B cell (primary cell): ENCODE measurements around the gene NF2. TPM values are rescaled to one million over a fixed set of nuclear protein-coding genes. Genes with fewer than 3 reads are reported as not detected.

Source experiments
- ATAC-seq: fragments of 200-7000 bp; cut with Tn5 transposase; one replicate; pipeline ENCODE4 v1.10.0; 2021; ENCODE audit warnings: low read depth, mild to moderate bottlenecking, moderate number of reproducible peaks, moderate library complexity
- CTCF ChIA-PET: fragments of 350-600 bp; sonication (Branson Sonifier 250); formaldehyde crosslinking; loops from one replicate; lab custom pipeline; 2021; ENCODE audit warnings: antibody characterized with exemption, inconsistent platforms; lab: Charles Lee
- POLR2A ChIA-PET: fragments of 350-600 bp; sonication (Branson Sonifier 250); formaldehyde crosslinking; loops from one replicate; lab custom pipeline; 2021; ENCODE audit warnings: antibody characterized with exemption; lab: Charles Lee
- DNase-seq: peaks from one replicate; pipeline ENCODE4 v3.0.0; 2013
- H2AFZ ChIP-seq: 2 replicates; pipeline ENCODE4 v1.6.1; 2012; ENCODE audit warnings: mild to moderate bottlenecking, low read depth, low read length; ENCODE audit not compliant: insufficient read depth, poor library complexity, severe bottlenecking
- H3K27ac ChIP-seq, 2 donors: 1 replicate in 1 of 2; 2 replicates in 1 of 2; pipeline ENCODE4 v1.5.1; 2012 to 2013; ENCODE audit warnings: low read length in 2 of 2, mild to moderate bottlenecking in 2 of 2, moderate library complexity in 1 of 2
- H3K27me3 ChIP-seq, 4 experiments: fragments of 200-600 bp in 1 of 4; sonication (generic) in 1 of 4; replicated peaks in 1 of 4; 1 replicate in 2 of 4; 2 replicates in 2 of 4; pipeline versions ENCODE4 v1.6.1 to v1.7.0; 2013 to 2016; ENCODE audit warnings: low read length in 3 of 4, mild to moderate bottlenecking in 2 of 4, mixed read lengths in 1 of 4, moderate library complexity in 1 of 4; ENCODE audit not compliant: insufficient read depth in 4 of 4, control insufficient read depth in 3 of 4; ENCODE audit errors: control extremely low read depth in 1 of 4
- H3K36me3 ChIP-seq, 2 experiments: replicated peaks in 1 of 2; 1 replicate in 1 of 2; 2 replicates in 1 of 2; pipeline versions ENCODE4 v1.6.1 to v1.7.1; 2013; ENCODE audit warnings: low read length in 1 of 2; ENCODE audit not compliant: insufficient read depth in 2 of 2, control insufficient read depth in 1 of 2; ENCODE audit errors: control extremely low read depth in 1 of 2, extremely low read depth in 1 of 2
- H3K4me1 ChIP-seq, 2 donors: fragments of 200-600 bp in 1 of 2; sonication (generic) in 1 of 2; 1 replicate in 1 of 2; 2 replicates in 1 of 2; pipeline versions ENCODE4 v1.5.1 to v1.6.1; 2013 to 2017; ENCODE audit warnings: low read length in 2 of 2; ENCODE audit not compliant: control insufficient read depth in 2 of 2, insufficient read depth in 2 of 2
- H3K4me2 ChIP-seq: replicated peaks from 2 replicates; pipeline ENCODE3; 2012; ENCODE audit warnings: mild to moderate bottlenecking, low read depth, low read length; ENCODE audit not compliant: poor library complexity, severe bottlenecking
- H3K4me3 ChIP-seq, 5 experiments: fragments of 200-600 bp in 1 of 5; sonication (generic) in 1 of 5; 1 replicate in 3 of 5; 2 replicates in 2 of 5; pipeline versions ENCODE4 v1.5.1 to v1.7.0; 2011 to 2016; ENCODE audit warnings: low read length in 4 of 5, mild to moderate bottlenecking in 4 of 5, low read depth in 2 of 5, control low read depth in 1 of 5, moderate library complexity in 1 of 5; ENCODE audit not compliant: insufficient read depth in 1 of 5; ENCODE audit errors: control extremely low read depth in 1 of 5, extremely low read depth in 1 of 5
- H3K79me2 ChIP-seq: fragments of 200-600 bp; sonication (generic); one replicate; pipeline ENCODE4 v1.6.0; 2016; ENCODE audit warnings: low read length; ENCODE audit not compliant: control insufficient read depth, insufficient read depth
- H3K9ac ChIP-seq: fragments of 200-600 bp; sonication (generic); 2 replicates; pipeline ENCODE4 v1.6.1; 2017; ENCODE audit warnings: mild to moderate bottlenecking, low read length, moderate library complexity
- H3K9me3 ChIP-seq, 3 donors: one replicate each; pipeline versions ENCODE4 v1.6.1 to v1.7.1; 2013; ENCODE audit warnings: low read length in 2 of 3; ENCODE audit not compliant: control insufficient read depth in 2 of 3, insufficient read depth in 1 of 3; ENCODE audit errors: control extremely low read depth in 1 of 3
- H4K20me1 ChIP-seq: 2 replicates; pipeline ENCODE4 v1.6.0; 2012; ENCODE audit warnings: mild to moderate bottlenecking, low read length; ENCODE audit not compliant: insufficient read depth, control insufficient read depth, poor library complexity, severe bottlenecking
- H3K27ac Mint-ChIP-seq: one replicate; pipeline ENCODE4 v1.8.0; 2021; ENCODE audit warnings: mixed read lengths
- H3K27me3 Mint-ChIP-seq: one replicate; pipeline ENCODE4 v1.8.0; 2021; ENCODE audit warnings: mixed read lengths
- H3K4me1 Mint-ChIP-seq: one replicate; pipeline ENCODE4 v1.8.0; 2021; ENCODE audit warnings: mixed read lengths
- H3K4me3 Mint-ChIP-seq: one replicate; pipeline ENCODE4 v1.8.0; 2021; ENCODE audit warnings: mixed read lengths
- H3K9me3 Mint-ChIP-seq: one replicate; pipeline ENCODE4 v1.8.0; 2022; ENCODE audit warnings: mixed read lengths; ENCODE audit not compliant: insufficient read depth
- EZH2 ChIP-seq: IDR thresholded peaks from 2 replicates; pipeline ENCODE4 v1.6.1; 2012; ENCODE audit warnings: borderline replicate concordance, low read depth, mild to moderate bottlenecking, moderate library complexity, low read length; ENCODE audit not compliant: insufficient read depth, poor library complexity, severe bottlenecking
- WGBS: methylation state at CpG from one replicate; pipeline ENCODE4 v1.1.5; 2013; ENCODE audit warnings: missing lambda C conversion rate; ENCODE audit not compliant: insufficient coverage; 5-methylcytosine and 5-hydroxymethylcytosine counted together
- intact Hi-C: fragments of 100-400 bp; cut with micrococcal nuclease; formaldehyde crosslinking; loops from one replicate; pipeline ENCODE4 v1.10.0; 2022
- polyA plus RNA-seq: library from polyadenylated mRNA; depleted of rRNA; stranded (reverse); fragments of >200 nt; gene quantifications from 2 replicates; pipeline ENCODE4 v1.2.3, GENCODE V29; 2012
- total RNA-seq, 2 donors: library from RNA; stranded (reverse); fragments of 120-200 nt in 1 of 2; gene quantifications; 1 replicate in 1 of 2; 2 replicates in 1 of 2; pipeline versions ENCODE4 v1.2.3 to v1.2.4, GENCODE V29; 2013 to 2022
- TF ChIP-seq, protein P1 (sequence below): fragments of 200-600 bp; IDR thresholded peaks from one replicate; pipeline ENCODE4 v1.8.0; 2022; ENCODE audit warnings: antibody characterized with exemption, mild to moderate bottlenecking

Gene NF2
- total and polyA plus RNA-seq, 2 donors (not counting 1 experiment from before 2014, with no cell fraction given) = 9.4 to 26.6 TPM

DNA sequence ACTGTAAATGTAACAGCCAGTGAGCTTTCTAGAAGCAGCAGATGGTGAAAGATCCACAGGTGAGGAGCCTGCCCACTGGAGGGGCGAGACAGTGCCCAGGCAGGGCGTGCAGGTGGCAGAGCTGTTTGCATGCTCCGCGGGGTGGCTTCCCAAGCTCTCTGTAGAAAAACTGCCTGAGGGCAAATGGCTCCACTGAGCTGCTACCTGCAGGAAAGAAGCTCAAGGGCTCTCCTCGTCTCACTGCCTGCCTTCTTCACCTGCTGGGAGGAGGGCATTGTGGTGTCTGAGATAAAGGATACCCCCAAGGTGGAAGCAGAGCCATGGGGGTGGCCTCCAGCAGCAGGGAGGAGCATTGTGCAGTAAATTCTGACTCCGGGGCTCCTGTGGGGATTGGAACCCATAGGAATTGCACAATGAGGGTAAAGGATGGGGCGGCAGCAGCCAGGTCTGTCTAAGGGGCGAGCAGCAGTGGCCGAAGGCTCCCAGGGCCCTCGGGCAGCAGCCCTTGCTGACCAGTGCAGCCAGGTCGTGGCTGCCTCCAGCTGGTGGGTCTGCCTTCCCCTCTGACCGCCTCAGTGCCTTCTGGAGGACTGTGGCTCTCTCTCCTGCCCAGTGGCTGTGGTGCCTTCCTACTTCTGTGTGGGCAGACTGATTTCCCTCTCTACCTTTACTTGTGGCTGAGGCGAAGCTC, 88.3 kb downstream of the NF2 start:
- Histone ChIP-seq H3K4me3 (no peak overlapping the region), H4K20me1 (no peaks in the 10 kb centered on the region), H3K36me3 (peaks cover 0 to 35% of the 10 kb centered on the region in 2 experiments), H3K79me2 (no peaks in the 10 kb centered on the region), H3K27me3 (no peaks in the 10 kb centered on the region), H3K4me1 (no peaks in the 10 kb centered on the region), H2AFZ (no peak overlapping the region), H3K4me2 (no peak overlapping the region), H3K9me3 (no peaks in the 10 kb centered on the region), H3K27ac (no peak overlapping the region), H3K9ac (no peak overlapping the region)
- Mint-ChIP-seq H3K4me3 (no peak overlapping the region), H3K9me3 (no peaks in the 10 kb centered on the region), H3K27ac (no peak overlapping the region), H3K4me1 (no peaks in the 10 kb centered on the region), H3K27me3 (no peaks in the 10 kb centered on the region)
- POLR2A ChIA-PET = no interaction called here
- ATAC-seq (no peak), DNase-seq (no peak)
- CTCF ChIA-PET = interaction anchor here (5.5 kb wide), 1 partner anchor 313 kb away, joined by 40 read pairs; no protein-coding TSS in a partner anchor
- TF ChIP-seq EZH2 = no peak
- TF ChIP-seq, protein P1, sequence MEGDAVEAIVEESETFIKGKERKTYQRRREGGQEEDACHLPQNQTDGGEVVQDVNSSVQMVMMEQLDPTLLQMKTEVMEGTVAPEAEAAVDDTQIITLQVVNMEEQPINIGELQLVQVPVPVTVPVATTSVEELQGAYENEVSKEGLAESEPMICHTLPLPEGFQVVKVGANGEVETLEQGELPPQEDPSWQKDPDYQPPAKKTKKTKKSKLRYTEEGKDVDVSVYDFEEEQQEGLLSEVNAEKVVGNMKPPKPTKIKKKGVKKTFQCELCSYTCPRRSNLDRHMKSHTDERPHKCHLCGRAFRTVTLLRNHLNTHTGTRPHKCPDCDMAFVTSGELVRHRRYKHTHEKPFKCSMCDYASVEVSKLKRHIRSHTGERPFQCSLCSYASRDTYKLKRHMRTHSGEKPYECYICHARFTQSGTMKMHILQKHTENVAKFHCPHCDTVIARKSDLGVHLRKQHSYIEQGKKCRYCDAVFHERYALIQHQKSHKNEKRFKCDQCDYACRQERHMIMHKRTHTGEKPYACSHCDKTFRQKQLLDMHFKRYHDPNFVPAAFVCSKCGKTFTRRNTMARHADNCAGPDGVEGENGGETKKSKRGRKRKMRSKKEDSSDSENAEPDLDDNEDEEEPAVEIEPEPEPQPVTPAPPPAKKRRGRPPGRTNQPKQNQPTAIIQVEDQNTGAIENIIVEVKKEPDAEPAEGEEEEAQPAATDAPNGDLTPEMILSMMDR = no peak
- intact Hi-C loops = no loop called here
- WGBS = 95% methylated on average over 12 of the region's 13 CpGs

DNA sequence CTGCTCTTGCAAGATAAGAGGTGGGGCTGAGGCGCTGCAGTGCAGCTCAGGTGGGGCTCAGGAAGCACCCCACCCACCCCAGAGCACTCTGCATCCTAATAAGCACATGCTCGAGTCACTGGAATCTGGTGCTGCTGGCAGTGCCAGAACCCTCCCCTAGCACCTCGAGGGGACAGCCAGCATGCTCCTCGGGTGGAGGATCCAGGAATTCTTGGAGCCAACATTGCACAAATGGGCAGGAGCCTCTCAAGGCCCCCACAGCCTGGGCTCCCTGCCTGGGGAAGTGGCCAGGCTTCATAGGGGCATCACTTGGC, 88.9 kb downstream of the NF2 start:
- no peaks in the 10 kb centered on the region for H3K9me3 Mint-ChIP-seq
- no peak overlapping the region for H3K4me2 ChIP-seq
- H3K4me1 ChIP-seq = no peaks in the 10 kb centered on the region
- H4K20me1 ChIP-seq = no peaks in the 10 kb centered on the region
- no peak overlapping the region for H3K4me3 Mint-ChIP-seq
- H3K9ac ChIP-seq = no peak overlapping the region
- ChIA-PET CTCF (interaction anchor here (5.5 kb wide), 1 partner anchor 313 kb away, joined by 40 read pairs; no protein-coding TSS in a partner anchor), POLR2A (no interaction called here)
- no peak overlapping the region for H3K27ac ChIP-seq
- H3K4me1 Mint-ChIP-seq = no peaks in the 10 kb centered on the region
- intact Hi-C loops = no loop called here
- ATAC-seq = no peak
- H3K27ac Mint-ChIP-seq = no peak overlapping the region
- no peaks in the 10 kb centered on the region for H3K79me2 ChIP-seq
- H2AFZ ChIP-seq = no peak overlapping the region
- peaks cover 0 to 39% of the 10 kb centered on the region in 2 experiments for H3K36me3 ChIP-seq
- no peak overlapping the region for H3K4me3 ChIP-seq
- DNase-seq = no peak
- H3K27me3 ChIP-seq = no peaks in the 10 kb centered on the region
- H3K27me3 Mint-ChIP-seq = no peaks in the 10 kb centered on the region
- no peaks in the 10 kb centered on the region for H3K9me3 ChIP-seq
- 69% methylated on average over 3 of the region's 4 CpGs for WGBS
- TF ChIP-seq EZH2 = no peak
- TF ChIP-seq, protein P1 = no peak
